ENCODE data around the gene BICD1.
A peak's percentile ranks its signal among the peaks of the same experiment; 100 is the strongest.

BICD1 gene

DNA sequence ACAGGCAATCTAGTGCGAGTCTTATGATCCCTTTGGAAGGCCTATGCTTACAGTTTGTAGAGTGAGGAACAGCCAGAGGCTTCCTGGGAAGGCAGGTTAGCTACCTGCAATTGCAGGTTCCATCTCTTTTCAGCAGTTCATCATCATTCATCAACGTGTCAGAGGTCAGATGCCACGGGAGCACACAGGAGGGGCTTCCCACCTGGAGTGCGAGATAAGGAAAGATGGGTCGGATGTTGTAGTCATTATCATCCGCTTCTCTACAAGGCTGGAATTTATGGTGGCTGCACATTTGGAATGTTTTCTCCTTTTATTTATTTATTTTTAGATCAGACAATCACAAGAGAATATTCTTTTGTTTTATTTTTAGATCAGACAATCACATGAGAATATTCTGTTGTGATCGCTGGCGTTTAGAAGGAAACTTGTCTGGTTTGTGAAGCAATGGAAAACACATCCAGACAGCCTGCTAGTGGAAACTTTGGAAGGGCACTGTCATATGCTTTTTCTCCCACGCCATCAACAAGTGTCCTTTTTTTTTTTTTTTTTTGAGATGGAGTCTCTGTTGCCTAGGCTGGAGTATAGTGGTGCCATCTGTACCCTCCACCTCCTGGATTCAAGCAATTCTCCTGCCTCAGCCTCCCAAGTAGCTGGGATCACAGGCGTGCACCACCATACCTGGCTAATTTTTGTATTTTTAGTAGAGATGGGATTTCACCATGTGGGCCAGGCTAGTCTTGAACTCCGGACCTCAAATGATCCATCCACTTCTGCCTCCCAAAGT, 1.9 kb upstream of the BICD1 start:
- DNase-seq (ENCODE audit: low read depth in 2 of 2), result no peak

DNA sequence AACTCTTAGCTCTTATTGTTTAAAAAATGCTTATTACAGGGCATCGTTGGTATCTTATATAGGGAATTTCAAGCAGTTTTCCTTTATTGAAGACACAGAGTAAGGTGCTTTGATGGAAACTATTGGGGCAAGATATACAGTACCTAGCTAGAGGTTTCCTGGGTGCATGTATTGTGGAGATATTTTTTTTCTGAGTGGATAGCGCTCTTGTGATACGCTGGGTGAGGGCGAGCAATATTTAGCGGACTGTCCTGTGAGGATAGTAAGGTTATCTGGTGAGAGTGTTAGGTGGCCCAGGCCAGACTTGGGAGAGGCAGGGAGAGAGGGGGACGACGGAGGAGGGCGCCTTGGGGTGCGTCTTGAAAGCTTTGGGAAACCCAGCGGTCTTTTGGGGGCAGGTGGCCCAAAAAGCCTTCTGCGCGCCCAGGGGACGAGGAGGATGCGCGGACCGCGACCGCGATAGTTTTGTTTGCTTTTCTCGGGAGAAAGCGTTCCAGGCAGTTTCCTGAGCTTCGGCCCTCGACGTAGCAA, 596 bp upstream of the BICD1 start:
- no peak for DNase-seq (ENCODE audit: low read depth in 2 of 2)

DNA sequence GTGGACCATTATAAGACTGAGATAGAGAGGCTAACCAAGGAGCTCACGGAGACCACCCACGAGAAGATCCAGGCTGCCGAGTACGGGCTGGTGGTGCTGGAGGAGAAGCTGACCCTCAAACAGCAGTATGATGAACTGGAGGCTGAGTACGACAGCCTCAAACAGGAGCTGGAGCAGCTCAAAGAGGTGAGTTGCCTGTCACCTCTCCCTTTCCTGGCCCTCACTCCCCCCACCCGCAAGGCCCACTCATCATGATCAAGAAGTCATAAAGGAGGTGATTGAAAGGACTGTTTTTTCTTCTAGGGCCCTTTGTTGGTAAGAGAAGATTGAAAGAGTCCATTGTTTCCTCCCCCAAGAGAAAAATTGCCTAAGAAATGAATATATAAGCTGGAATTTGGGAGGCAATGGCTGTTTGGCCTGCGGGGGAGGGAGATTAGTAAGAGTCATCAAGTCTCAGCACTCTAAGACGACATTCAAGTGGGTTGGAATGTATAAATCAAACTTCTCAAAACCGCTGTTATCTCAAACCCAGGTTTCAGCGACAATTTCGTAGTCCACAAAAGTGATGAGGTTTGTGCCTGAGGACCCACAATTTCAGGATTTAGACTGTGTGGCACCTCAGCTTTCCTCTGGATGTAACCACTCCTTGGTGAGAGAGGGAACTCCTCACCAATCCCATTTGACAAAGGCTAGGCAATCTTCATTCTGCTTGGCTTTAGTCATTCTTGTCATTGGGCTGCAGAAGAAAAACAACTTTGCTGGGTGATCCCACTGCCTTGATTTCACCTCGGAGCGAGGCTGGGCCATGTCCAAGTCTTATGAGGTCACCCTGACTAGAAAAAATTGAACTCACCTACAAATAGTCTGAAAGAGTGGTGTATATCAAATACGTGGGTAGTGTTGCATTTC, 966 bp downstream of the BICD1 start:
- DNase-seq (ENCODE audit: low read depth in 2 of 2), result peak in 1 of 2 donors; percentile 2

DNA sequence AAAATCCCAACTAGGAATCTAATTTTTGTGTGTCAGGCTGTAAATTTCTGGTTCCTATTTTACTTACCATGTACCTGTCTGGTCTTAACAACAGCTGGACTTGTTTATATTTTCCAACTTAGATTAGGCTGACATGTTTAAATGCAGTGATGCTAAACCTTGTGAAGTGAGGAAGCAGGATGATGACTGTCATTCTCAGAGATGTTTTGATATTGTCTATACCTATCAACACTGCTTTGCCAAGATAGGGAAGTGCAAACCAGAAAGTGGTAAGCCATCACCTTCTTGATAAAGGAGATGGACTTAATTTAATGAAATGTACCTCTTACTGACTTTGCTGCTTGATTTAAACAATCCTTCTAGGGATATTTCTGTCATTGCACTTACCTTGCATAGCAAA, 2.1 kb downstream of the BICD1 start:
- DNase-seq (ENCODE audit: low read depth in 2 of 2), result no peak

DNA sequence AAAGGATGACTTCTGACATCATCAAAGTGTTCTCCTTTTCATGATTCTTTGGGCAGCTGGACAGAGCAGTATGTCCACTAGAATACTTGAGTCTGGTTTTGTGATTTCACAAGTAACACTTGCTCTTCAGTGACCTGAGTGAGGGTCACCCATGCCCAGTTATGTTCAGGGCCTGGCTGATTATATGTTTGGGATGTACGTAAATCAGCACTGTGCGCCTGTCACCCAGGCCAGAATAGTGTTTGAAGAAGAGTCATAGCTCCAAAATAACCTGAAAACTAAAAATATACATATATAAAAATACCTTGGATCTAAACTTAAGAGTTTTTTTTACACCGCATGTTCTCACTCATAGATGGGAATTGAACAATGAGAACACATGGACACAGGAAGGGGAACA, 3.8 kb downstream of the BICD1 start:
- no peak for DNase-seq (ENCODE audit: low read depth in 2 of 2)

DNA sequence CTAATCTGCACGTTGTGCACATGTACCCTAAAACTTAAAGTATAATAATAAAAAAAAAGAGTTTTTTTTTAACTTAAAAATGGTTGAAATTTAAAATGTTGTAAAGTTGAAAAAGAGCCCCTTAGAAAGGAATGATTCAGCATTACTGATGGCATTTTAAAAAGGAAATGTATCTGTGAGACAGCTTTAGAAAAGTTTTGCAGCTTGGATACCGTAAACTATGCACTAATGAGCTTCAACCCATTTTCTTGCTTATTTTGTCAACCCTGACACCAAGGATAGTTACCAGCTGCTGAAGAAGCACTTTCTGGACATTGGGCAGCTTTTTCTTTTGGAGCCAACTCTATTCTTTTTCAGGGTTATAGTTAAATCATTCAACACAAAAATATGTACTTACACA, 4.3 kb downstream of the BICD1 start:
- DNase-seq (ENCODE audit: low read depth in 2 of 2), result no peak

DNA sequence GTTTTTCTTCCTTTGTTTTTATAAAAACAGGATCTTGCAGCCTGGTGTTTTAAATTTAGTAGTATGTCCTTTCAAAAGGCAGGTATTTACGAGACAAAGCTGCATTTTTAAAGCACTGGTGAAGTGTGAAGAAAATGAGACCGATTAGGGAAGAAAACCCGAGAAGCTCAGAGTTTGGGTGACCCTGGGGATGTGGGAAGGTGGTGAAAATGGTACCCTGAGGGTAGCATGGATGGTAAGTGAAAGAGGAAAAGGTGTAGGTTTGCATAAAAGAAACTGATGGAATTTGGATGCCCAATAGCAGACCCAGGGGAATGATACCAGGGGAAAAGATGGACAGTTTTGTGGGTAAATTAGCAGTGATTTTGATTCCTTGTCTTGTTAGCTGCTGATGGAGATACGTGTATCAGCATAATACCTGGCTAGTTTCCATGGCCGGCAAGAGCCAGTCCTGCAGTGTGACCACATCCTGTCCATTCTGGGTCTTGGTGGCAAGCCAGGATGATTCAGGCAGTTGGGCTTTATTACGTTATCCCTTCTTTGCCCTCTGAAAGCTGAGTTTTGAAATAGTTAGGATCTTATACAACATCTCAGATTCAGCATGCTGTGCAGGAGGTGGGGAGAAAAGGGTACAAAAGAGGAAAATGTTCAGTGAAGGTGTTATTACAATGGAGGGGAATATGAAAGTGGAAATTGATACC, 8.9 kb downstream of the BICD1 start:
- DNase-seq (ENCODE audit: low read depth in 2 of 2), result no peak

DNA sequence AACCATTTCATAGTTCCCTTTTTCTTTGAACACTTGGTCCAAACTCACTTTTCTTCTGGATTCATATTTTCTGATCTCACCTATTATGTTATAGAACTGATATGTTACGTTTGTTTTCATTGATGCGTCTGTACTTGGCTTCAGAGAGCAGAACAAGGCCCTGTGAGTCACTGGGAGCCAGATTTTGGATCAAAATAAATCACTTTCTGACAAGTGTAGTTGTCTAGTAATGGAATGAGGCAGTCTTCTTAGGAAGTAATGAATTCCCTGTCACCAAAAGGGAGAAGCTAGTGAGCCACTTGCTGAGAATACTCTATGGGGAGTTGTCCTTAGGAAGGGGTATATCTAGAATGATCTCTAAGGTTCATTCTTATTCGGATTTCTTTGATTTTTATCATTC, 10.2 kb downstream of the BICD1 start:
- no peak for DNase-seq (ENCODE audit: low read depth in 2 of 2)

DNA sequence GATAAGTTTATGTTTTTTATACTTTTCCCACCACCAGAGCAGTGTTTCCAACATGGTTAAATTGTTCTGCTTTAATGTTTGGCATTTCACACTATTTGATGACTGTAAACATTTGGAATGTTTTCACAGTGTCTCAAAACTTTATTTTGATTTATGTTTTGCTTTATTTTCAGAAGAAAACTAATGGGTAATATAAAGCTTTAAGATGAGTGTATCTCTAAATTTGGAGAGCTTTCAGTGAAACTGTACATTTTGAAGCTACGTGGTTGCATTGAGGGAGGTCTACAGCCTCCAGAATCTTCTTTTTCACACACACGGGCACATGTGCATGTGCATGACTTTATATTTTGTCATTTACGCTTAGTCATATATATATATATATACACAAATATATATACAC, 10.7 kb downstream of the BICD1 start:
- DNase-seq (ENCODE audit: low read depth in 2 of 2), result no peak

DNA sequence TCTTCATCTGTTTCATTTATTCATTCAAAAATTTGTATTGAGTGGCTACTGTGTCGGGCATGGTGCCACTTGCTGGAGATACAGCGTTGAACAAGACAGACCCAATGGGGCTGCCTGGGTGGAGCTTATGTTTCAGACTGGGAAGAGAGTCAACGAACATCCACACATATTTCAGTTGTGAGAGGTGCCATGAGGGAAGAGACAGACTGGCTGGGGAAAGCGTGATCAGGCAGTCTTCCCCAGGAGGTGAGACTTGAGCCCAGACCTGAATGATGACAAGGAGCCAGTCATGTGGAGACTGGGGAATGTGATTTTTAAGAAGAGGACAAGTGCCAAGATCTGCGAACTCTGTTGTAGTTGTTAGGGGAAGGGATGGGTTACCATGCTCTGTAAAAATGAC, 12.2 kb downstream of the BICD1 start:
- no peak for DNase-seq (ENCODE audit: low read depth in 2 of 2)

DNA sequence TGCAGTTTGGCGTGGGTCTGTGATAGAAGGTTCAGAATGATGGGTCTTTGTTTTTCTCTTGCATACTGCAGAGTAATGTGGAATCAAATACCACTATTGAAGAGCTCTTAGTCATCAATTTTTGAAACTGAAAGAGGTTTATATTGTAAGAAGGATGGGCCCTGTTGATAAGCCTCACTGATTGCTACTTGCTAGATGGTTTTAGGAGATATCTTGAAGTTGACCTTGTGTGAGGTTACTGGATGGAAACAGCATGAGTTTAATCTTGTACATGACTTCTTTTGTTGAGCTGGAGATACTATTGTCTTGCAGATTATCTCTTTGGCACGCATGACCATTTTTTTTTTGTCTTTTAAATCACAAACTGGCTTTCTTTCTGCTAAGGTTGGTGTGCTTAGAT, 13.8 kb downstream of the BICD1 start:
- DNase-seq (ENCODE audit: low read depth in 2 of 2), result no peak

DNA sequence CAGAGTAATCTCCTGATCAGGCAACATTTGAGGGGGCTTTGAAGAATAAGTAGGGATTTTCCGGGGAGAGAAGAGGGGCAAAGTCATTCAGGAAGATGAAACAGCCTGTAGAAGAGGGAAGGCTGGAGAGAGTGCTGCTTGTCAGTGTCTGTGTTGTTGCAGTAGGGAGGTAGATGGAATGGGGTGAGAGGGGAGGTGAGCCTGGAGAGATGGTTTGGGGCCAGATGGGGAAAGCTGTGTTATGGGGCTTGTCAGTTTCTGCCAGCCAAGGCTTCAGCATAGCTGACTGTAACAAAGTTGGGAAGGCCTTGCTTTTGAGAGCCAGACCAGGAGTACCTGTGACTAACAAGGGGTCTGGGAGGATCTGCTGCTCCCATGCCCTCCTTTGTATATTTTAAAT, 18.0 kb downstream of the BICD1 start:
- no peak for DNase-seq (ENCODE audit: low read depth in 2 of 2)

DNA sequence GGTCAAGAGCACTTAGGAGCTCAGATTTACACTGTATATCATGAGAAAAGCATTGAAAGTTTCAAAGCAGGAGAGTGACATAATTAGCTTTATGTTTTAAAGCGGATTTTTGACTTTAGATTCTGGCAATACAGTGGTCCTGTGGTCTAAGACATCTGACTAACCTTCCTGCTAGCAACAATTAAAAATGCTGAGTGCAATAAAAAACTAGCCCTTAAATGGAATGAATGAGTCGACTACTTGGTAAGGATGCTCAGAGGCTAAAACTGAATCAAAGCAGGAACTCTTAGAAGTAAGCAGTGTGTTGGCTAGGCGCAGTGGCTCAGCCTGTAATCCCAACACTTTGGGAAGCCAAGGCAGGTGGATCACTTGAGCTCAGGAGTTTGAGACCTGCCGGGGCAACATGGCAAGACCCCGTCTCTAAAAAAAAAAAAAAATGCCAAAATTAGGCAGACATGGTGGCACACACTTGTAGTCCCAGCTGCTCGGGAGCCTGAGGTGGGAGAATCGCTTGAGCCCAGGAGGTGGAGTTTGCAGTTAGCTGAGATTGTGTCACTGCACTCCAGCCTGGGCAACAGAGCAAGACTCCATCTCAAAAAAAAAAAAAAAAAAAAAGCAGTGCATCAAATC, 18.9 kb downstream of the BICD1 start:
- no peak for DNase-seq (ENCODE audit: low read depth in 2 of 2)

DNA sequence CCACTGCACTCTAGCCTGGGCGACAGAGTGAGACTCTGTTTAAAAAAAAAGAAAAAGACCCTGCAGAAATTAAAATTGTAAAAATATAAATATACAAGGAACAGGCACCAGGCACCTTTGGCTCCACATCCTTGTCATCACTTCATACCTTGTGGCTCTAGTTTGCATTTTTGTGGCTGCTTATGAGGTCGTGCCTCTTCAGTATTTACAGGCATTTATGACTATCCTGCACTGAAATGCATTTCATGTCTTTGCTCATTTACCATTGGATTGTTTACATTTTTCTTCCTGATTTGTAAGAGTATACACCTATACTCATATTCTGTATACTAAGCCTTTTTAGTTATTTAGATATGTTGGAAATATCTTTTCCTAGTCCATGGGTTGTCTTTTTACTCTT, 20.1 kb downstream of the BICD1 start:
- DNase-seq (ENCODE audit: low read depth in 2 of 2), result no peak

DNA sequence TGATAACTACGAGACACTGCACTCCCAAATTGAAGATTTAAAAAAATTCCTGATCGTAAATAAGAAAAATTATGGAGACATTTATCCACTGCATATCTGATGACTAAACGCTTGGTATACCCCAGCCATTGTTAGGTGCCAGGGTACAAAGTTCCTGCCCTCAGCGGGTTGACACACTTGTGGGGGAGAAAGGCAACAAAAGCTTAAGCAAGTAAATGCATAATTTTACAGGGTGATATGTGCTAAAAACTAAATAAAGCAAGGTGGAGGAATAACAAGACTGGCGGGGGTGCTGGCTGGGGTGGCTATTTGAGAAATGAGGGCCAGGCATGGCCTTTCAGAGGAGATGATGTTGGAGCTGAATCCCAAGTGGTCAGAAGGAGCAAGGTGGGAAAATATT, 25.0 kb downstream of the BICD1 start:
- no peak for DNase-seq (ENCODE audit: low read depth in 2 of 2)

DNA sequence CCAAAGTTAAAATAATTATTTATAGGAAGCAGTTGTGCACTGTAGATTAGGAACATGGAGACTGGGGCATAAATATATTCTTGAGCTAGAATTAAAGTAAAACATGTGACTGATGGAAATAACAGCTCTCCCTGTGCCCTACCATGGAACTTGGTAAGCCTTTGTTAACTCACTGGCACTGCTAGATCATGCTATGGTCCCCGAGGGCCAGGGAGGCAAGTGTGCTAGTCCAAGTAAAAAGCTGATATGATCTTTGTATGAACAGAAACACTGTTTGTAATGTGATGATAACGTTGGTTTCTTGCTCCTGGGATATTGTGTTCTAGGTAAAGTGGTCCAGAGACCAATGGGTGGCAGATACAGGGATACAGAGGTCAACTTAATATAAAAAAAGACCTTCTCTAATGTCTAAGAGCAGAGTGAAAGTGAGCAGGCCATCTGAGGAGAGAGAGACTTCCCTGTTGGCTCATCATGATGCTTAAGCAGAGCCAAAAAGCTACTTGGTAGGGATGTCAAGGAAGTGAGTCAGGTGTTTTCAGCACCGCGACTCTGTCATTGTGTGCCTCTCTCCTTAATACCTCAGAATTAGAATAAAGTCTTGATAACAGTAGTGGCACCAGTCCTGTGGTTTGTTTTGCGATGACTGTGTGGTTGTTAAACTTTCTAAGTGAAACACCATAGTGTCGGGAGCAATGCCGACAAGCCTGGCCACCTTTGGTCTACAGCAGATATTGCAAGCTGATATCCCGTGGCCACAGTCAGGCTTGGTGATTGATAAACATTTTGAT, 27.6 kb downstream of the BICD1 start:
- peak in 1 of 2 donors; percentile 23 for DNase-seq (ENCODE audit: low read depth in 2 of 2)

DNA sequence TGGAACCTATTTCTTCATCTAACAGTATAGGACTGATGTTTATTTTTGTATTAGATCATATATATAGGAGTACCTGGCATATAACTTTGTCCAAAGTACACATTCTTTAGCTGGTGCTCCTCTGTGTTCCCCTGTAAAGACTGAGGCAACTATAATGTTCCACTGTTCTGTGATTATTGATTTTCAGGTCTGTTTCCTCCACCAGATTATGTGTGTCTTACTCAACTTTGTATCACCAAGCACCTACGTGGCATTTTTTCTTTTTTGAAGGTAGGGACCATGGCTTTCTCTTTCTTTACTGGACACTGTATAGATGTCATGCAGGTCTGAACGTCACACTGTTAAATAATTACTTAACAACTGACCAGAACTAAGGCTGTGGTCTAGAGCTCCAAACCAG, 29.3 kb downstream of the BICD1 start:
- no peak for DNase-seq (ENCODE audit: low read depth in 2 of 2)

DNA sequence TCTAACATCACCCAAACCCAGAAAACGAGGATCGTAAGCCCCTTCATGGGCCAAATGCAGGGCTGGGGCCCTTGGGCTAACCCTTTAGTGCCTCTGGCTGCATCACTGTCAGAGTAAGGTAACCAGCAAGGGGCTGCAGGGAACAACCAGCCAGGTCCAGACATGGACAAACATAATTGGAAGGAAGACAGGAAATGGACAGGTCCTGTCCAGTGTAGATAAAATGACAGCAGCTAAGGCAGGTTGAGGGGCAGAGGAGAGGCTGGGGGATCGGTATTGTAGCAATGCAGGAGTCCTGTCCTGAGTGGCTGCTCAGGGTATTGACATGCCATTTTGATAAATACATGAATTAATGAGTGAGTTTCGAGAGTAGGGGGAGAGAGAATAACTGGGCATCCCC, 29.8 kb downstream of the BICD1 start:
- no peak for DNase-seq (ENCODE audit: low read depth in 2 of 2)

DNA sequence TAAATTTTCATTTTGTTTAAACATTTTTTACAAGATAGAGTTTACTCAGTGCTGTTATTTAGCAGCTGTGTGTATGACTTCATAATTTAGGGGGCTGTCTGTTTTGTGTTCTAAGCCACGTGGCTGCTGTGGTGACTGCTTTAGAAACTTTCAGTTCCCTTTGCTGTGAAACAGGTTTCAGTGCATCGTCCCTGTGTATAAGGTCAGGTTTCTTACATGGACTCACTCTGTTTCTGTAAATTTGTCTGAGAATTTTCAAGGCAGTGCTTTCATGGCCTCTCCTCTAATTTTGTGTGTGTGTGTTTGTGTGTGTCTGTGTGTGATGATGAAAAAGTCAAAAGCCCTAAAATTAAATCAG, 32.4 kb downstream of the BICD1 start:
- DNase-seq (ENCODE audit: low read depth in 2 of 2), result no peak

DNA sequence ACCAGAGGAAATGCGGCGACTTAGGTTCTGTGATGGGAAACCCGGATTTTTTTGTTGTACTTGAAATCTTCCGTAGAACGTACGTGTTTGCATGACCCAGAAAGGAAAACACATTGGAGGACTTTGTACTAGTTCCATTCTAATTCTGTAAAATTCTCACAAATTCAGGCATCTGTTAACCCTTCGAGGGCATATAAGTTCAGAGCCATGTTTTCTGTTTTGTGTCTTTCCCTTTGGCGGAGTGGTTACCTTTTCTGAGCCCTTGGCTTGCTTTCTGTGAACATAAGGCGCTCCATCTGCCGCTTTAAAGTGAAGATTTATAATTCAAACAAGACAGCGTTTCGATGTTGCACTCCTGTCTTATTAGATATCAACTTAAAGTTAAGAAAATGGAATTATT, 34.2 kb downstream of the BICD1 start:
- DNase-seq (ENCODE audit: low read depth in 2 of 2), result no peak

DNA sequence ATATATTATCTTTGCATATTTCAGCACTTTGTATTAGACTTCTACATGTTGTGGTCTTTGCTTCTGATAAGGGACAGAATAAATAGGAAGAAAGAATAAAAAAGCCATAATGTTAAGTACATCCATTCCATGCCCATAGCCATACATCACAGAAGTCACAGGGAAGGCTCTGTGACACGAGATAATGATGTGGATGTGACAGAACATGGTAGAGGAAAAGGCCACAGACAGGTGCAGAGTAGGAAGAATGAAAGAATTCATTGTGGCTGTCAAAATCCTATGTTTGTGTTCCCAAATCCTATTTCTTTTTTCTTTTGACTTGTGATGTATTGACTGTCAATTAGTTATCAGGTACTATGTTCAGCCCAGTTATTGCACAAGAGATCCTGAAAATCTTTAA, 38.4 kb downstream of the BICD1 start:
- no peak for DNase-seq (ENCODE audit: low read depth in 2 of 2)
